Karpas-422 (cell line): ENCODE measurements around the gene ZNF609. TPM values are rescaled to one million over a fixed set of nuclear protein-coding genes. Genes with fewer than 3 reads are reported as not detected.

ENCODE experiments used
- DNase-seq: peaks from one replicate; pipeline ENCODE4 v3.0.0-alpha.2; 2015
- H2AFZ ChIP-seq: fragments of 200-600 bp; sonication (generic); 2 replicates; pipeline ENCODE4 v1.6.1; 2014; ENCODE audit warnings: antibody characterized with exemption, low read length, mixed read lengths
- H3K27ac ChIP-seq: fragments of 200-600 bp; sonication (generic); 2 replicates; pipeline ENCODE4 v1.5.1; 2014; ENCODE audit warnings: mild to moderate bottlenecking, low read length, moderate library complexity
- H3K27me3 ChIP-seq: fragments of 200-600 bp; sonication (generic); 2 replicates; pipeline ENCODE4 v1.6.1; 2014; ENCODE audit warnings: low read length, mixed read lengths
- H3K36me3 ChIP-seq: fragments of 200-600 bp; sonication (generic); 2 replicates; pipeline ENCODE4 v1.6.1; 2014; ENCODE audit warnings: low read length, mixed read lengths; ENCODE audit not compliant: insufficient read depth
- H3K4me1 ChIP-seq: fragments of 200-600 bp; sonication (generic); 2 replicates; pipeline ENCODE4 v1.6.1; 2014; ENCODE audit warnings: mild to moderate bottlenecking, low read length, mixed read lengths
- H3K4me2 ChIP-seq: fragments of 200-600 bp; sonication (generic); 2 replicates; pipeline ENCODE4 v1.6.1; 2014; ENCODE audit warnings: low read length, low read depth, mild to moderate bottlenecking; ENCODE audit not compliant: poor library complexity, severe bottlenecking
- H3K4me3 ChIP-seq: fragments of 200-600 bp; sonication (generic); 2 replicates; pipeline ENCODE4 v1.5.1; 2014; ENCODE audit warnings: mild to moderate bottlenecking, antibody characterized with exemption, low read length, mixed read lengths
- H3K79me2 ChIP-seq: fragments of 200-600 bp; sonication (generic); 2 replicates; pipeline ENCODE4 v1.6.1; 2014; ENCODE audit warnings: mild to moderate bottlenecking, low read length, mixed read lengths
- H3K9ac ChIP-seq: fragments of 200-600 bp; sonication (generic); 2 replicates; pipeline ENCODE4 v1.6.0; 2014; ENCODE audit warnings: low read length
- H3K9me2 ChIP-seq: fragments of 200-600 bp; sonication (generic), shearing (Covaris generic); replicated peaks from 2 replicates; pipeline ENCODE4 v1.6.0; 2014; ENCODE audit warnings: mild to moderate bottlenecking, low read length, moderate library complexity; ENCODE audit not compliant: insufficient read depth
- H3K9me3 ChIP-seq: fragments of 300-700, 200-600 bp; sonication (generic); 2 replicates; pipeline ENCODE4 v1.6.1; 2014; ENCODE audit warnings: low read length, mixed read lengths
- H4K20me1 ChIP-seq: fragments of 200-600 bp; sonication (generic); 2 replicates; pipeline ENCODE4 v1.6.1; 2014; ENCODE audit warnings: mild to moderate bottlenecking, antibody characterized with exemption, low read length, low read depth; ENCODE audit not compliant: insufficient read depth
- total RNA-seq: library from RNA; depleted of rRNA; stranded (reverse); fragments of >200 nt; shearing (Covaris generic); gene quantifications from 2 replicates; pipeline ENCODE4 v1.2.3, GENCODE V29; 2014; ENCODE audit warnings: low replicate concordance

Gene ZNF609
- total RNA-seq, 1 experiment from 2014 or later: 26.7 TPM

GRCh38 chr15:64656508-64656907 lies 196.1 kb downstream of the ZNF609 start:
- no peak overlapping the region for H3K27ac ChIP-seq
- no peak overlapping the region for H3K9ac ChIP-seq
- no peak for DNase-seq

GRCh38 chr15:64665179-64665578 lies 204.8 kb downstream of the ZNF609 start:
- Histone ChIP-seq H3K4me2 (no peak overlapping the region), H2AFZ (no peak overlapping the region), H3K9me2 (no peaks in the 10 kb centered on the region), H3K36me3 (peaks cover 3% of the 10 kb centered on the region; the same call in 1 of the 2 replicates), H4K20me1 (no peaks in the 10 kb centered on the region), H3K9ac (no peak overlapping the region), H3K4me1 (no peaks in the 10 kb centered on the region), H3K9me3 (no peaks in the 10 kb centered on the region), H3K27ac (no peak overlapping the region), H3K27me3 (no peaks in the 10 kb centered on the region), H3K79me2 (peaks cover 67% of the 10 kb centered on the region), H3K4me3 (no peak overlapping the region)
- no peak for DNase-seq

More at GRCh38 chr15:64656508-64656907, 196.1 kb downstream of the ZNF609 start:
- no peaks in the 10 kb centered on the region for H3K9me3 ChIP-seq
- H3K4me3 ChIP-seq: no peak overlapping the region
- H3K4me1 ChIP-seq: peaks cover 5% of the 10 kb centered on the region
- no peak overlapping the region for H3K4me2 ChIP-seq
- H3K36me3 ChIP-seq: no peaks in the 10 kb centered on the region; the same call in 1 of the 2 replicates
- H3K27me3 ChIP-seq: no peaks in the 10 kb centered on the region
- no peaks in the 10 kb centered on the region for H3K9me2 ChIP-seq
- H4K20me1 ChIP-seq: no peaks in the 10 kb centered on the region
- peaks cover 64% of the 10 kb centered on the region for H3K79me2 ChIP-seq
- H2AFZ ChIP-seq: no peak overlapping the region

- DNase-seq: no peak
- H3K4me1 ChIP-seq: no peaks in the 10 kb centered on the region
- no peaks in the 10 kb centered on the region for H3K9me2 ChIP-seq
- H3K9ac ChIP-seq: no peak overlapping the region
- H3K27ac ChIP-seq: no peak overlapping the region
- no peak overlapping the region for H3K4me3 ChIP-seq
- no peak overlapping the region for H3K4me2 ChIP-seq
- peaks cover 49% of the 10 kb centered on the region for H3K79me2 ChIP-seq
- H3K9me3 ChIP-seq: no peaks in the 10 kb centered on the region
- H2AFZ ChIP-seq: no peak overlapping the region
- 0 out of 2 replicates have a peak, but pooled peaks cover 3% of the 10 kb centered on the region for H3K36me3 ChIP-seq
- no peaks in the 10 kb centered on the region for H3K27me3 ChIP-seq
- no peaks in the 10 kb centered on the region for H4K20me1 ChIP-seq
Measured at GRCh38 chr15:64667736-64668161, 207.4 kb downstream of the ZNF609 start.

- H2AFZ ChIP-seq: no peak overlapping the region
- no peaks in the 10 kb centered on the region for H3K4me1 ChIP-seq
- no peak overlapping the region for H3K4me3 ChIP-seq
- H3K27ac ChIP-seq: no peak overlapping the region
- peaks cover 18% of the 10 kb centered on the region; the same call in 1 of the 2 replicates for H3K36me3 ChIP-seq
- no peak overlapping the region for H3K4me2 ChIP-seq
- DNase-seq: no peak
- H3K9ac ChIP-seq: no peak overlapping the region
- H3K9me2 ChIP-seq: no peaks in the 10 kb centered on the region
- no peaks in the 10 kb centered on the region for H3K27me3 ChIP-seq
- H4K20me1 ChIP-seq: no peaks in the 10 kb centered on the region
- peaks cover 19% of the 10 kb centered on the region for H3K79me2 ChIP-seq
- H3K9me3 ChIP-seq: no peaks in the 10 kb centered on the region
Measured at GRCh38 chr15:64673866-64674265, 213.5 kb downstream of the ZNF609 start.

GRCh38 chr15:64678126-64678819 lies 217.9 kb downstream of the ZNF609 start:
- Histone ChIP-seq H3K9me2 (no peaks in the 10 kb centered on the region), H3K4me1 (no peaks in the 10 kb centered on the region), H2AFZ (no peak overlapping the region), H3K4me3 (no peak overlapping the region), H3K4me2 (no peak overlapping the region), H3K79me2 (0 out of 2 replicates have a peak, but pooled peaks cover 3% of the 10 kb centered on the region), H4K20me1 (no peaks in the 10 kb centered on the region), H3K27me3 (no peaks in the 10 kb centered on the region), H3K9ac (no peak overlapping the region), H3K36me3 (peaks cover 31% of the 10 kb centered on the region; the same call in 1 of the 2 replicates), H3K9me3 (no peaks in the 10 kb centered on the region), H3K27ac (no peak overlapping the region)
- no peak for DNase-seq

GRCh38 chr15:64680097-64680496 lies 219.7 kb downstream of the ZNF609 start:
- Histone ChIP-seq H3K36me3 (peaks cover 21% of the 10 kb centered on the region; the same call in 1 of the 2 replicates), H3K9me2 (no peaks in the 10 kb centered on the region), H4K20me1 (no peaks in the 10 kb centered on the region), H2AFZ (no peak overlapping the region), H3K4me2 (no peak overlapping the region), H3K4me3 (no peak overlapping the region), H3K9me3 (no peaks in the 10 kb centered on the region), H3K79me2 (no peaks in the 10 kb centered on the region), H3K9ac (no peak overlapping the region), H3K27ac (no peak overlapping the region), H3K27me3 (no peaks in the 10 kb centered on the region), H3K4me1 (no peaks in the 10 kb centered on the region)
- DNase-seq: no peak

- Histone ChIP-seq H3K27me3 (no peaks in the 10 kb centered on the region), H3K9ac (no peak overlapping the region), H2AFZ (no peak overlapping the region), H3K9me2 (no peaks in the 10 kb centered on the region), H4K20me1 (0 out of 2 replicates have a peak, but pooled peaks cover 3% of the 10 kb centered on the region), H3K27ac (no peak overlapping the region), H3K36me3 (peaks cover 22% of the 10 kb centered on the region; the same call in 1 of the 2 replicates), H3K4me3 (no peak overlapping the region), H3K79me2 (no peaks in the 10 kb centered on the region), H3K4me2 (no peak overlapping the region), H3K4me1 (no peaks in the 10 kb centered on the region), H3K9me3 (no peaks in the 10 kb centered on the region)
- peak; percentile 71 for DNase-seq
Measured at GRCh38 chr15:64681424-64682024, 221.1 kb downstream of the ZNF609 start.

- Histone ChIP-seq H2AFZ (no peak overlapping the region), H3K4me3 (no peak overlapping the region), H3K36me3 (peaks cover 28% of the 10 kb centered on the region; the same call in 1 of the 2 replicates), H3K4me1 (no peaks in the 10 kb centered on the region), H3K27ac (no peak overlapping the region), H3K27me3 (no peaks in the 10 kb centered on the region), H3K9me2 (no peaks in the 10 kb centered on the region), H3K79me2 (no peaks in the 10 kb centered on the region), H3K4me2 (no peak overlapping the region), H3K9me3 (no peaks in the 10 kb centered on the region), H4K20me1 (peaks cover 8% of the 10 kb centered on the region; the same call in 1 of the 2 replicates), H3K9ac (no peak overlapping the region)
- DNase-seq: no peak
Measured at GRCh38 chr15:64682255-64682654, 221.9 kb downstream of the ZNF609 start.
